ENCODE results near the gene CCDC8. TPM values are rescaled to one million over a fixed set of nuclear protein-coding genes. Genes with fewer than 3 reads are reported as not detected.

CCDC8 gene
- total RNA-seq, 2 experiments from 2014 or later = not detected

DNA sequence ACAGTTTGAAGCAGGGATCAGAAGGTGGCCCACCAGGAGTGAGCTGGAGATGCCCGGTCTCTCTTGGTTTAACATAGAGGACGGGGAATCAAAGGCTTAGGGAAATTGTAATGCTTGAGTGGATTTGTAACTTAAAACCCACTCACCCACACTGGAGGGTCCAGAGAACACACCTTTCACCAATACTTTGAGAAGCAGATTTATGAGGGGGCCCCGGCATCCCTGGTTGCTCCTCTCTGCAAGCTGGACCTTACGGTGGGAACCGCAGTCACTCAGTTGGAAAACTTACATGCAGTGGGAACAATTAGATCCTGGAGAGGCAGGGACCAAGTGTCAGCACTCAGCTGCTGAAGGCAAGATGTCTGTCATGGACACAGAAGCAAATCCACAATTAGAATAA, 45.9 kb downstream of the CCDC8 start:
- H3K9me3 Mint-ChIP-seq = no peaks in the 10 kb centered on the region
- peaks cover 19% of the 10 kb centered on the region for H3K36me3 Mint-ChIP-seq (ENCODE audit: low read depth)
- DNase-seq = no peak
- TF ChIP-seq, protein P1, sequence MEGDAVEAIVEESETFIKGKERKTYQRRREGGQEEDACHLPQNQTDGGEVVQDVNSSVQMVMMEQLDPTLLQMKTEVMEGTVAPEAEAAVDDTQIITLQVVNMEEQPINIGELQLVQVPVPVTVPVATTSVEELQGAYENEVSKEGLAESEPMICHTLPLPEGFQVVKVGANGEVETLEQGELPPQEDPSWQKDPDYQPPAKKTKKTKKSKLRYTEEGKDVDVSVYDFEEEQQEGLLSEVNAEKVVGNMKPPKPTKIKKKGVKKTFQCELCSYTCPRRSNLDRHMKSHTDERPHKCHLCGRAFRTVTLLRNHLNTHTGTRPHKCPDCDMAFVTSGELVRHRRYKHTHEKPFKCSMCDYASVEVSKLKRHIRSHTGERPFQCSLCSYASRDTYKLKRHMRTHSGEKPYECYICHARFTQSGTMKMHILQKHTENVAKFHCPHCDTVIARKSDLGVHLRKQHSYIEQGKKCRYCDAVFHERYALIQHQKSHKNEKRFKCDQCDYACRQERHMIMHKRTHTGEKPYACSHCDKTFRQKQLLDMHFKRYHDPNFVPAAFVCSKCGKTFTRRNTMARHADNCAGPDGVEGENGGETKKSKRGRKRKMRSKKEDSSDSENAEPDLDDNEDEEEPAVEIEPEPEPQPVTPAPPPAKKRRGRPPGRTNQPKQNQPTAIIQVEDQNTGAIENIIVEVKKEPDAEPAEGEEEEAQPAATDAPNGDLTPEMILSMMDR (IDR thresholded peaks at IDR 0.05) = no peak
- ChIA-PET POLR2A (interaction anchor here (1.3 kb wide), 1 partner anchor 13 kb away, joined by 5 read pairs; no protein-coding TSS in a partner anchor), CTCF (interaction anchor here (1.6 kb wide), 1 partner anchor 28 kb away, joined by 6 read pairs; no protein-coding TSS in a partner anchor)
- intact Hi-C loops (cut with micrococcal nuclease) = no loop called here
- no peak for ATAC-seq
- H3K4me1 Mint-ChIP-seq (ENCODE audit: low read depth) = peaks cover 42% of the 10 kb centered on the region
- H3K4me3 Mint-ChIP-seq = no peak overlapping the region
- H3K27ac Mint-ChIP-seq = no peak overlapping the region
- H3K27me3 Mint-ChIP-seq = no peaks in the 10 kb centered on the region

DNA sequence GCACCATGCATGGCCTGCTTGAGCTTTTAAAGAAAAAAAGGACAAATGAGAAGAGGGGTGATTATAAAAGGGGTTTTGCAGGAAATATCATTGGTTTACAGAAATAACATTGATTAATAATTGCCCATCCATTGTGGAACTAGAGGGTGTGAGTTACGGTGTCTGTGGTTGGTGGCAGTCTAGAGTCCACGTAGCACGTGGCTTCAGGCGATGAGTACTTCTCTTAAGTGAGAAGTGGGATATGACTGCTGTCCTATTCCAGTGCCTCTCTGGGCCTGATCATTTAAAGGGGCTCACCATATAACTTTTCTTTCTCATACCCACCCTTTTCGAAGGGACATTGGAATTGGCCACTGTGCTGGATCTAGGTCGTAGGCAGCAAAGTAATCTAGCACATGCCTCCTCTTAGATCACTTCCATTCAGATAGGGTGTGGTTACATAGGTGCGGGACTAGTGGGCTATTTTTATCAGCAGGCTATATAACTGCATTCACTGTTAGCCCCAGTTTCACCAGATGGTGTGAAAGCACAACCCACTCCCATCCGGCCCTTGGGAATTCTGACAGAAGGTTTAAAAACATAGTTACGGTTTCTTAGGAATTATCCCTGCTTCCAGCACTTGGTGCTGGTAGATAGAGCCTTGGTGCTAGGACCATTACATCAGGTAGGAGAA, 46.6 kb downstream of the CCDC8 start:
- POLR2A ChIA-PET = no interaction called here
- no peak overlapping the region for H3K27ac Mint-ChIP-seq
- no peak for DNase-seq
- H3K36me3 Mint-ChIP-seq (ENCODE audit: low read depth) = peaks cover 23% of the 10 kb centered on the region
- no peaks in the 10 kb centered on the region for H3K27me3 Mint-ChIP-seq
- no peaks in the 10 kb centered on the region for H3K9me3 Mint-ChIP-seq
- TF ChIP-seq, protein P1 (IDR thresholded peaks at IDR 0.05) = no peak
- ATAC-seq = no peak
- CTCF ChIA-PET = interaction anchor here (1.6 kb wide), 1 partner anchor 29 kb away, joined by 6 read pairs; no protein-coding TSS in a partner anchor
- H3K4me3 Mint-ChIP-seq = no peak overlapping the region
- peaks cover 41% of the 10 kb centered on the region for H3K4me1 Mint-ChIP-seq (ENCODE audit: low read depth)
- intact Hi-C loops (cut with micrococcal nuclease) = no loop called here

- intact Hi-C loops (cut with micrococcal nuclease) = no loop called here
- Mint-ChIP-seq H3K4me1 (ENCODE audit: low read depth) (peaks cover 36% of the 10 kb centered on the region), H3K4me3 (no peak overlapping the region), H3K27ac (no peak overlapping the region), H3K9me3 (no peaks in the 10 kb centered on the region), H3K36me3 (ENCODE audit: low read depth) (peaks cover 26% of the 10 kb centered on the region), H3K27me3 (no peaks in the 10 kb centered on the region)
- ATAC-seq = no peak
- TF ChIP-seq, protein P1 (IDR thresholded peaks at IDR 0.05) = no peak
- POLR2A ChIA-PET = interaction anchor here (0.6 to 0.9 kb wide), 2 partner anchors 21 to 66 kb away, joined by 3 read pairs; no protein-coding TSS in a partner anchor
- DNase-seq = no peak
- CTCF ChIA-PET = interaction anchor here (1.5 kb wide), 1 partner anchor 85 kb away, joined by 8 read pairs; no protein-coding TSS in a partner anchor
Observed at GRCh38 chr19:46365561-46365960, 47.8 kb downstream of the CCDC8 start.

DNA sequence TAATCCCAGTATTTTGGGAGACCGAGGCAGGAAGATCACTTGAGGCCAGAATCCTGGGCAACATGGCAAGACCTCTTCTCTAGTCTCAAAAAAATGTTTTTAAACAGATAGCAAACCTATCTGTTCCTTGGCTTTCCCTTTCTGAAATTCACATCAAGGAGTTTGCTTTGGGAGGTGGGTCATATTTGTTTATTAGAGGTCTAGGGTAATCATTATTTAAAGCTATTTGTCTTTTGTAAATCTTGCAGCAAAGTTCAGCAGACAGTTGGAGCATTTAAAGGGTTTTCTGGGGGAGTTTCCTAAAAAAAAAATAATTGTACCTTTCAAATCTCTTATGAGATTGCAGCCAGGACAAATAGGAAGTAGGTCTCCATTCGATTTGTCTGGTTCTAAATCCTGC, 49.0 kb downstream of the CCDC8 start:
- Mint-ChIP-seq H3K4me3 (no peak overlapping the region), H3K9me3 (no peaks in the 10 kb centered on the region), H3K27ac (no peak overlapping the region), H3K27me3 (no peaks in the 10 kb centered on the region), H3K4me1 (ENCODE audit: low read depth) (peaks cover 35% of the 10 kb centered on the region), H3K36me3 (ENCODE audit: low read depth) (peaks cover 29% of the 10 kb centered on the region)
- intact Hi-C loops (cut with micrococcal nuclease) = no loop called here
- TF ChIP-seq, protein P1 (IDR thresholded peaks at IDR 0.05) = no peak
- ChIA-PET CTCF (interaction anchor here (0.7 to 1.5 kb wide), 4 partner anchors 16 to 152 kb away, joined by 3 to 8 read pairs (median 6); no protein-coding TSS in a partner anchor), POLR2A (interaction anchor here (1.0 kb wide), 1 partner anchor 8 kb away, joined by 3 read pairs; no protein-coding TSS in a partner anchor)
- DNase-seq (no peak), ATAC-seq (no peak)

DNA sequence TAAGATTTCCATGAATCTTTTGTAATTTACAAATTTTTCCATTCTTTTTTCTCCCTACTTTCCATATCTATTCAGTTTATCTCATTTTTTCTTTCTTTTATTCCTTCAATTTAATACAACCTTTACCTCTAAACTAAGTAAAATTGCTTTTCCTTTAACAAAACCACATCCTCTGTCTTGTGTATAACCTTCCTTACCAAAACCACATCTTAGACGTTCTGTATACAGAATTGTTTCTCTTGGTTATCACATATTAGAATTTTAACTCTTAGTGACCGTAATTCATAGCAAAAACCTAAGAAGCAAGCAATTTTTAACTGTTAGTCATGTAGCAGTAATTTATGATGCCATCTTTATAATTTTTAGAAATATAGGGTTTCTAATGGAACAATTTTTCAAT, 51.4 kb downstream of the CCDC8 start:
- peaks cover 37% of the 10 kb centered on the region for H3K4me1 Mint-ChIP-seq (ENCODE audit: low read depth)
- H3K27ac Mint-ChIP-seq = no peak overlapping the region
- H3K36me3 Mint-ChIP-seq (ENCODE audit: low read depth) = peaks cover 36% of the 10 kb centered on the region
- intact Hi-C loops (cut with micrococcal nuclease) = no loop called here
- H3K4me3 Mint-ChIP-seq = peak overlapping the region; percentile 40
- POLR2A ChIA-PET = interaction anchor here (0.6 kb wide), 1 partner anchor 33 kb away, joined by 4 read pairs; no protein-coding TSS in a partner anchor
- no peaks in the 10 kb centered on the region for H3K27me3 Mint-ChIP-seq
- H3K9me3 Mint-ChIP-seq = no peaks in the 10 kb centered on the region
- ATAC-seq = no peak
- DNase-seq = no peak
- CTCF ChIA-PET = interaction anchor here (1.0 kb wide), 2 partner anchors 16 to 218 kb away, joined by 3 to 4 read pairs; partner anchors contain the start of gene PPP5C
- TF ChIP-seq, protein P1 (IDR thresholded peaks at IDR 0.05) = no peak

Measured in activated CD8-positive, alpha-beta T cell treated with anti-CD3 and anti-CD28 coated beads for 36 hours (primary cell).